ENCODE results near the gene VRTN.
"Not testable (repeated sequence)": the region's sequence is repeated elsewhere in the genome, so short reads cannot be mapped to it uniquely, and the experiment has no call there.

GRCh38 chr14:74390505-74390904, 42.2 kb downstream of the VRTN start:
- not testable (repeated sequence) for TF ChIP-seq CTCF (conservative IDR thresholded peaks at IDR 0.05; ENCODE audit: low read length); EZH2phosphoT487 (IDR thresholded peaks at IDR 0.05; ENCODE audit: borderline replicate concordance)
